Neural cell (in vitro differentiated cells): ENCODE data around the gene THAP7. TPM values are rescaled to one million over a fixed set of nuclear protein-coding genes. Genes with fewer than 3 reads are reported as not detected.

Experiments used
- H2AFZ ChIP-seq: fragments of 200-600, 300-800 bp; sonication (generic), shearing (Covaris generic); 2 replicates; pipeline ENCODE4 v1.6.0; 2014; ENCODE audit warnings: low read depth, mild to moderate bottlenecking, antibody characterized with exemption, low read length, moderate library complexity
- H3F3A ChIP-seq: fragments of 200-600 bp; shearing (Covaris generic); 2 replicates; pipeline ENCODE4 v1.6.1; 2016; ENCODE audit warnings: mild to moderate bottlenecking, moderate library complexity, mixed read lengths, antibody characterized with exemption, low read length; ENCODE audit not compliant: insufficient read depth, poor library complexity, severe bottlenecking
- H3K27ac ChIP-seq: fragments of 200-600, 300-800 bp; sonication (generic), shearing (Covaris generic); 2 replicates; pipeline ENCODE4 v1.5.1; 2014; ENCODE audit warnings: mild to moderate bottlenecking, low read length, moderate library complexity
- H3K27me3 ChIP-seq: fragments of 300-800, 200-600 bp; sonication (generic), shearing (Covaris generic); 2 replicates; pipeline ENCODE4 v1.6.0; 2014; ENCODE audit warnings: mild to moderate bottlenecking, low read depth, low read length, moderate library complexity; ENCODE audit not compliant: insufficient read depth
- H3K36me3 ChIP-seq: fragments of 300-800, 200-600 bp; sonication (generic), shearing (Covaris generic); 2 replicates; pipeline ENCODE4 v1.5.1; 2014; ENCODE audit warnings: mild to moderate bottlenecking, antibody characterized with exemption, low read length, moderate library complexity; ENCODE audit not compliant: insufficient read depth
- H3K4me2 ChIP-seq: fragments of 300-800, 200-600 bp; sonication (generic), shearing (Covaris generic); 2 replicates; pipeline ENCODE4 v1.6.0; 2014; ENCODE audit warnings: mild to moderate bottlenecking, low read length
- H3K4me3 ChIP-seq: fragments of 300-800, 200-600 bp; sonication (generic), shearing (Covaris generic); 2 replicates; pipeline ENCODE4 v1.5.1; 2014; ENCODE audit warnings: mild to moderate bottlenecking, low read length, moderate library complexity
- H3K79me2 ChIP-seq: fragments of 200-600 bp; shearing (Covaris generic); replicated peaks from 2 replicates; pipeline ENCODE4 v1.6.0; 2014; ENCODE audit warnings: mild to moderate bottlenecking, low read length, moderate library complexity; ENCODE audit not compliant: insufficient read depth
- H3K9ac ChIP-seq: fragments of 300-800, 200-600 bp; sonication (generic), shearing (Covaris generic); 2 replicates; pipeline ENCODE4 v1.6.1; 2016; ENCODE audit warnings: mild to moderate bottlenecking, low read length, mixed read lengths
- H3K9me2 ChIP-seq: fragments of 200-600 bp; shearing (Covaris generic); 2 replicates; pipeline ENCODE4 v1.6.1; 2016; ENCODE audit warnings: mild to moderate bottlenecking, low read length, mixed read lengths; ENCODE audit not compliant: insufficient read depth
- H3K9me3 ChIP-seq: fragments of 200-600, 300-800 bp; sonication (generic), shearing (Covaris generic); 2 replicates; pipeline ENCODE4 v1.6.1; 2016; ENCODE audit warnings: mild to moderate bottlenecking, mixed run types, low read length, moderate library complexity, mixed read lengths
- H4K20me1 ChIP-seq: fragments of 200-600 bp; shearing (Covaris generic); 2 replicates; pipeline ENCODE4 v1.6.1; 2016; ENCODE audit warnings: mild to moderate bottlenecking, mixed run types; ENCODE audit not compliant: insufficient read depth
- CTCF ChIP-seq: fragments of 450-650 bp; IDR thresholded peaks from 2 replicates; pipeline ENCODE4 v1.5.1; 2014; ENCODE audit warnings: antibody characterized with exemption, mild to moderate bottlenecking, moderate library complexity; ENCODE audit not compliant: poor library complexity, severe bottlenecking
- EP300 ChIP-seq: fragments of 450-650 bp; conservative IDR thresholded peaks from 2 replicates; pipeline ENCODE4 v1.6.1; 2014; ENCODE audit warnings: antibody characterized with exemption, mild to moderate bottlenecking, moderate library complexity; ENCODE audit not compliant: poor library complexity, severe bottlenecking
- EZH2 ChIP-seq: fragments of 200-600, 300-800 bp; shearing (Covaris generic), sonication (generic); IDR thresholded peaks from 2 replicates; pipeline ENCODE4 v1.6.1; 2014; ENCODE audit warnings: antibody characterized with exemption, low read length, borderline replicate concordance, mild to moderate bottlenecking; ENCODE audit not compliant: insufficient read depth, poor library complexity, severe bottlenecking
- MXI1 ChIP-seq: fragments of 450-650 bp; conservative IDR thresholded peaks from 2 replicates; pipeline ENCODE4 v1.6.1; 2014; ENCODE audit warnings: antibody characterized with exemption, mild to moderate bottlenecking; ENCODE audit not compliant: poor library complexity, severe bottlenecking
- POLR2AphosphoS5 ChIP-seq: IDR thresholded peaks from 2 replicates; pipeline ENCODE4 v1.6.1; 2012
- RAD21 ChIP-seq: fragments of 450-650 bp; conservative IDR thresholded peaks from 2 replicates; pipeline ENCODE4 v1.6.1; 2014; ENCODE audit warnings: antibody characterized with exemption, mild to moderate bottlenecking, moderate library complexity
- REST ChIP-seq: IDR thresholded peaks from 2 replicates; pipeline ENCODE4 v1.6.1; 2012; ENCODE audit warnings: borderline replicate concordance
- SMC3 ChIP-seq: fragments of 450-650 bp; conservative IDR thresholded peaks from 2 replicates; pipeline ENCODE4 v1.6.1; 2014; ENCODE audit warnings: antibody characterized with exemption, mild to moderate bottlenecking, moderate library complexity; ENCODE audit not compliant: poor library complexity
- TAF1 ChIP-seq: IDR thresholded peaks from 2 replicates; pipeline ENCODE4 v1.6.1; 2012; ENCODE audit warnings: low read depth
- polyA plus RNA-seq: library from polyadenylated mRNA; depleted of rRNA; stranded (reverse); fragments of >200 nt; gene quantifications from 2 replicates; pipeline ENCODE4 v1.2.3, GENCODE V29; 2014

THAP7 gene
- polyA plus RNA-seq, 1 donor from 2014 or later = 28.7 TPM

GRCh38 chr22:20983081-20983771, 18.7 kb downstream of the THAP7 start:
- TF ChIP-seq SMC3 = no peak
- TF ChIP-seq EZH2 = no peak
- no peak for TF ChIP-seq REST
- TF ChIP-seq MXI1 = no peak
- TF ChIP-seq EP300 = no peak
- no peak for TF ChIP-seq TAF1
- TF ChIP-seq RAD21 = no peak
- TF ChIP-seq CTCF = no peak
- TF ChIP-seq POLR2AphosphoS5 = no peak
- H3K36me3 ChIP-seq = no peaks in the 10 kb centered on the region
- no peak overlapping the region for H2AFZ ChIP-seq
- H3F3A ChIP-seq = no peaks in the 10 kb centered on the region
- no peaks in the 10 kb centered on the region for H3K79me2 ChIP-seq
- H4K20me1 ChIP-seq = no peaks in the 10 kb centered on the region
- no peaks in the 10 kb centered on the region for H3K9me3 ChIP-seq
- no peaks in the 10 kb centered on the region for H3K9me2 ChIP-seq
- H3K27ac ChIP-seq = no peak overlapping the region
- H3K27me3 ChIP-seq = no peaks in the 10 kb centered on the region
- peak overlapping the region; percentile 83 for H3K9ac ChIP-seq
- H3K4me2 ChIP-seq = peak overlapping the region; percentile 84
- H3K4me3 ChIP-seq = peak overlapping the region; percentile 98

- no peaks in the 10 kb centered on the region for H3K27me3 ChIP-seq
- peak overlapping the region; percentile 84 for H3K4me2 ChIP-seq
- no peaks in the 10 kb centered on the region for H3K9me2 ChIP-seq
- H3K9me3 ChIP-seq = no peaks in the 10 kb centered on the region
- H3K27ac ChIP-seq = peak overlapping the region; percentile 90
- peak overlapping the region; percentile 83 for H3K9ac ChIP-seq
- no peaks in the 10 kb centered on the region for H3K36me3 ChIP-seq
- TF ChIP-seq EP300 (no peak), RAD21 (no peak), POLR2AphosphoS5 (no peak), TAF1 (no peak), MXI1 (no peak), REST (no peak), EZH2 (no peak), SMC3 (no peak), CTCF (no peak)
- no peaks in the 10 kb centered on the region for H4K20me1 ChIP-seq
- peak overlapping the region; percentile 81 for H2AFZ ChIP-seq
- H3F3A ChIP-seq = no peaks in the 10 kb centered on the region
- H3K79me2 ChIP-seq = no peaks in the 10 kb centered on the region
- peak overlapping the region; percentile 98 for H3K4me3 ChIP-seq
These were observed 19.4 kb downstream of the THAP7 start for GRCh38 chr22:20982563-20982882.
